HG02943 (cell line): Measurements from ENCODE around the gene IFNLR1.
A peak's percentile ranks its signal among the peaks of the same experiment; 100 is the strongest.

Experiments used
- ATAC-seq: cut with Tn5 transposase; IDR thresholded peaks from one replicate; pipeline ENCODE4 v1.9.1; 2021; ENCODE audit warnings: mild to moderate bottlenecking, low read depth, moderate library complexity; ENCODE audit not compliant: unreplicated experiment

IFNLR1 gene

DNA sequence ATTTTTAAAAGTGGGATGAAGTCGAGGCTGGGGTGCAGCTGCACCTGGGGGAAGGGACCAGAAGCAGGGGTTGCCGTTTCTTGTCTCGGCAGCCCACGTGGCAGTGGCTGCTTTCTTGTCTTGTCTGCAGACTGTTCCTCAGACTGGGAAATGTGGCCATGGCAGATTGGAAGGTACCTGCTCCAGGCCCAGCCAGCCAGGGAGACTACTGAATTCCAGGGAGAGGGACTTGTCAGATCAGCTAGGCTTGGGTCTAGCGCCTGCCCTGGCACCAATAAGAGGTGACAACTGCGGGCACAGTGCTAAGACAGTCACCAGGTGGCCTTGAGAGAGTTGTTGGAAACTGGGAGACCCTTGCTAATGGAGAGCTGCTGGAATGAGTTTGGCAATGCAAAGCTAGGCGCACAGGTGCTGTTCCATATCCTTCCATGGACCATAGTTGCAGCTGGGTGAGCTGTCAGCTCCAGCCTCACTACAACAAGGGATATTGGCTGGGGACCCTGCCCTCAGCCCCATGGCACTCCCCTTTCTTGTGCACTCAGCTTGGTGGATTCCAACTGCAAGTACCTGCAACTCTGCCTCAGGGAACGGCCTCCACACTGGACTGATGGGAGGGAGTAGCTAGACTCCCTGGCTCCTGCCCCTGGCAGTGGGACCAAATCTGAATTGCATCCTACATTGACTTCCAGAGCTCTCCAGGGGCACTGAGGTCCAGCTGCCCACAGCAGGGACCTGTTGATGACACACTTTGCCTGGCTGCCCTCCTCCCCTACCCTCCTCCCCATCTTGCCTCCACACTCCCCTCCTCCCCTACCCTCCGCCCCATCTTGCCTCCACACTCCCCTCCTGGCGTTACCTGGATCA lies 34.2 kb downstream of the IFNLR1 start:
- ATAC-seq, result no peak

DNA sequence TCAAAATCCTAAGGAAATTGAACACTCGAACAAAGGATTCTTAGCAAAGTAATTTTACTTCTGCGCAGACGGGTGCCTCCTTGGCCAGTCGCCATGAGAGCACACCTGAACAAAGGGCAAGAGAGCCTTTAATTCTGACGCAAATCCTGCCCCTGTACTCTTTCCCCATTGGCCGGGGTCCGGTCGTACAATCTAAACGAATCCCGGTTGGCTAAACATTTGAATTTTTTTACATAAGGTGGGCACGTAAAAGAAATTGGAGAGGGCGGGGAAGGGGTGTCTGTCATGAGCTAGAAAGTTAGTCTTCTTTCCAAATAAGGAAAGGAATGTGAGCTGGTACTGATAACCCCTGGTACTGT lies 35.9 kb downstream of the IFNLR1 start:
- ATAC-seq, result no peak

DNA sequence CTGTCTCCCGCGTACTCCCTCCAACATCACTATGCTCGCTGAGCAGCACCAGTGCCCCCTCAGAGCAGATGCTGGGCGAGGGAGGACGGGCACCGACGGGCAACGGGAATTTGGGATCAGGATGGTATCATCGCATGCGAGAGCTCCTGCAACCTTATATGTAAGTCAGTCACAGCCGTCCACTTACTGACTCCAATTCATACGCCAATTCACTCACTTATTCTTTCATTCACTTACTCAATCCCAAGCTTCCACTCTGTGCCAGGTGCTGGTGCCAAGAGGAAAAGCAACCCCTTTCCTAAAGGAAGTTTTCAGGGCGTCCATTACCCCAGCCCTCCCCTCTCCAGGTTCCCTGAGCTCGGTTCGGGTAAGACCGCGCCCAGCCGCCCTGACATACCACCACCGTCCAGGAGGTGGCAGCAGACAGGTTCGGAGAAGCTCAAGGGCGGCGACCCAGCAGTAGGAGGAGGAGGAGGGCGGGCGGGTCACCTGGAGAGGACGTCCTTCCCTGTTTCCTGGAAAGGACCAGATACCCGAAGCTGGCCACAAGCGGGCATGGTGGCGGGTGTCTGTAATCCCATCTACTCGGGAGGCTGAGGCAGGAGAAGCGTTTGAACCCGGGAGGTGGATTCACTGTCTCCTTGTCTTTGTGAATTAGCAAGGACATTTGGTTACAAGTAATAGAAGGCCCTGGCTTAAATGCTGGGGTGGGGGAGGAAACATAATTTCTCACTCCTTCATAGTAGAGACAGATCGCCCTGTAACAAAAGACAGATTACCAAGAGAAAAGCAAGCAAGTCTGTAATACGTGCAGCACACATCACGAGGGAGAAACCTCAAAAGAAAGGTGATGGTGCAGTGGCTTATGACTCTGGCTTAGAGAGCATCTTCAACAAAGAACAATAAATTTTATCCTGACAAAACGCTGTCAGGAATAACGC lies 36.6 kb downstream of the IFNLR1 start:
- peak; percentile 88 for ATAC-seq

DNA sequence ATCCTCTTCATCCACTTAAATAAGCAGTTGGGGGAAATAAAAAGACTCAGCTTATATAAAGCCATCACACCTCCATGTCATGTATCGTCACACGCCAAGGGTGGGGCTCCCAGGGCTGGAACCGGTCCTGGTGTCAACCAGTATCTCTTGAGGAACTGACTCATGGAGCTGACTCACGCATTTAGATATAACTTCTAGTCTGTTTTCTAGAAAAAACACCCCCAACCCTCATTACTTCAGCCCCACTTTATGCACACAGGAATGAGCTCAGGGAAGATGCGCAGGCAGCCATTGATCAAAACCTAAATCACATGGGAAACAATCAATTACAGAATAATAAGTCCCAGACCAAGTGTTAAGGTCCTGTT lies 37.2 kb downstream of the IFNLR1 start:
- ATAC-seq, result no peak

DNA sequence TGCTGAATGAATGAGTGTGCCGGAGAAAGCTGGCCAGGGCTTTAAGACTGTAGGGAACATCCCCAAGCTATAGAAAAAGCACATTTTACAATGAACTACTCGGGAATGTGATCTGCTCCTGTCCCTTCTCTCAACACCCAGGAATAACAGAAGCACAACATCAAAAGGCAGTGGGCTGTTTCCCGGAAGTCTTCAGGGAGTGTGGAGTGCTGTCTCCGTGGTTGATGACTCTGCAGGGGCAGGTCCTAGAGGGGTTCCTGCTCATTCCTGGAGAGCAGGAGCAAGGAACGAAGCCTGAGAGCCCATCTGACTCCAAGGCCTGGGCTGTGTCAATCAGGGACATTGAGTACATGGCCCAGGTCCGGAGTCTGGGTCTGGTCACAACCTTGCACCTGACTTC lies 39.3 kb downstream of the IFNLR1 start:
- no peak for ATAC-seq

DNA sequence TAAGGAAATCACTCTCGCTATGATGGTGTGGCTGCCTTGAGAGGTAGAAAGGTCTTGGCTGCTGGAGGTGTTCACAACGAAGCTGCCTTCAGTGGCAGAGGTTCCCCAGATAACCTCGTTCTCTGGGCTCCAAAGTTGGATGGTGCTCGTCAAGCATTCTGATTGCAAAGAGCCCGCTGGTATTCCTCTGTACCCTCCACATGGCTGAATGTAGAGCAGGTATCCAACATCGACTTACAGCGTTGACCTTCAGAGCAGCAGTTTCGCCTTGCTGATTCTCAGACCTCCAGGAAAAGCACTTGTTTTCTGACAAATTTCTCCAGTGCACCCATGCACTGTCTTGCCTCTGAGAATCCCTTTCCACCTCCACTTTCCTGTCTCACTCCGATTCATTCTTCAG lies 39.9 kb downstream of the IFNLR1 start:
- ATAC-seq, result no peak

DNA sequence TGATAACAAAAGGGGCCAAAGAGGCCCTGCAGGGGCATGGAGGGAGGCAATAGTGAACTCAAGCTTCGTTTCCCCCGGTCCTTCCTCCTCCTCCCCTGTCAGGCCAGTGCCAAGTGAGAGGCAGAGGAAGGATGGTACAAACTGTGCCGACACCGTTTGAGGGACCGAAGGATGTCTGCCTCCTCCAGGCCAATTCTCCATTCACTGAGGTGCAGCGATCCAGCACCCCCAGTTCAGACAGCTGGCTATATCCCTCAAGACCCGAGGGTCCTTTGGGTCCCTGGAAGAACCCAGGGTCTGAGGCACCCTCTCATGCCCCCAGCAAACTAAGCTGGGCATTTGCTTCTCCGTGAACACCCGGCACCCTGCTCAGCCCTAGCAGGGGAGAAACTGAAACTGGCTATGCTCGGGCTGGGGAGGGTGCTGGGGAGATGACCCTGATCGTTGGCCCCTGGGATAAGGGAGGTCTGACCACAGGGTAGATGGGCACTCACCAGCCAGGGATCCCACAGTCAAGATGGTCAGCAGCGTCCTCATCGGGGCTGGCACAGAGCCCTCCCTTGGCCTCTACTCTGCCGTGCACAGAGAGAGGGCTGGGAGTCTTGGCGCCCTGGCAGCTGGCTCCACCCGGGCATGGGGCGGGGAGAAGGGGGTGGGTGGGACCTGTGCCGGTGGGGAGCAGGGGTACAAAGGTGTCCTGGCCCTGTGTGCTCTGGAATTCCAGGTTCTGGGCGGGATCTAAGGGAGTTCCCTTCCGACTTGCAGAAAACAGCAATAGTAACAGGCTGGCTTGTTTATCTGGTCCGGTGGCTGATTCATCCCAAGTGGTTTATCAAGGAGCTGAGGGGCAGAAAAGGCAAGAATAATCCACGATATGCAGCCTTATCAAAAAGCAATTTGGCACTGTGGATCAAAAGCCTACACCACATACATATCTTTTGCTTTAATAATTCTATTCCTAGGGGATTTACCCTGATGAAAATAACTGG lies 44.2 kb downstream of the IFNLR1 start, which contains the start of gene IL22RA1:
Gene IL22RA1, minus strand, starts transcription at position 595 of the 989 bp plus-strand sequence. Its CDS starts 58 bp downstream, at position 537.
- no peak for ATAC-seq

DNA sequence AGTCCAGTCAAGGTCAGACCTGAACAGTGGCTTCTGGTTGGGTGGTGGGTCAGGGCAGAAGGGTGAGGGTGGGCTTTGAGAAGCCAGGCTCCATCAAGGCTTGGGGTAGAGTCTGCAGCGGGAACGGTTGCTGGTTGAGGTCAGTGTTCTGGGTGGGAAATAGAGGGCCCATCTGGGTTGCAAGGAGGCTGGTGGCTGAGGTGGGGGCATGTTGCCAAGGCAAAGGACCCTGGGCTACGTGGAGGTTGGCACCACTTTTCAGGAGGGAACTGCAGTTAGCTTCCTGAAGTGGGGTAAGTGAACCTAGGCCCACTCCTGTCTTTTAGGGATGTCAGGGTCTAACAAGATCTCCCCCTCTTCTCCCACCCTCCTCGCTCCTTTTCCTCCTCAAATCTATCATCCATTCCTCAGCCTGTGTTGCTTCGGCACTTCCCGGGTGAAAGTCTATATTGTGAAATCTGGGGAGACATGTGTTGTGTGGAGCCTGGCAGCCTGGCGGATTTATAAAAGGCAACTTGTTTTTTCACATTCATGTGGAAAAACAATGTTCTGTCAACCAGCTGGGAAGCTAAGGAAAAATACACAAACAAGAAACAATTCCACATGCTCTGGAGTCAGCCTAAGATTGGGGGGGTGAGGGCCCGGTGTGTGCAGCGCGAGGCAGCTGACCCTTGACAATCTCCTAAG lies 45.6 kb downstream of the IFNLR1 start:
- ATAC-seq, result no peak

DNA sequence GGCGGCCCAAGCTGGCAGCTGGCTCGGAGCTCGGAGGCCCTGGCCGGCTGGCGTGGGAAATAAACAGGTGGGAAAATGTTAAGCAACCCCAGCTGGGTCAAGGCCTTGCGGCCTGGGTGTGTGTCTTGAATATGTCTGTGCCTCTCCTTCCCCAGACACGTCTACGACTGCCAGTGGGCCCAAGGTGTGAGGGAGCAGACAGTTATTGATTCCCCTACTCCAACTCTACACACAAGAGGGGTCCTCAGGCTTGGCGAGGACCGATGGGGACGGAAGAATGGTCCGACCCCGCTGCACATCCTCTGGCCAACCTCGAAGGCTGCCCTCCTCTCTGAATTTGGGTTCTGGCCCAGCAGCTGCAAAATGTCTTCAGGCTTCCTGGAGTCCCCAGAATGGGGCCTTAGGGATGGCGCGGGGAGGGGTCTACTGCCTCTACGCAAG lies 46.3 kb downstream of the IFNLR1 start:
- no peak for ATAC-seq

DNA sequence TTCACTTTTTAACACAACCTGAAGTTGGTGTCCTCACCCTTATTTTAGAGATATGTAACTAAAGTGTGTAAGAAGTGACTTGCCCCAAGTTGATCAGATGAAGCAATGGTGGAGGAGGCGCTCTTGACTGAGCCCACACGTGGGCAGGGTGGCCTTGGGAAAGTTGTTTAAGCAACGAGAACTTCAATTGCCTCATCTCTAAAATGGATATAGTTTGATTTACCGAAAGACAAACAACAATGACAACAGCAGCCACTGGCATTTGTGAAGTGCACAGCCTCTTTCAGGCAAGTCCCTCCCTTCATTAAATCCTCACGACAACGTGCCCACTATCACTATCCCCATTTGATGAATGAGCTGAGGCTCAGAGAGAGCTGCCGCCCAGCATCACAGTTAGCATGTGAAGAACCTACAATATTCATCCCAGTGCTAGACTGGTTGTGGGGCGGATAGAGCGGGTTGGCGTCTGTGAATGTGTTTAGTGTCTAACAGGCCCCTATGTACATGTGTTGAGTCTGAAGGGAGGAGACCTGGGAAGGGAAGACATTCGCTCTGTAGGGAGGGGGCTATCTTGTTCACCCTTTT lies 47.2 kb downstream of the IFNLR1 start:
- ATAC-seq, result no peak

DNA sequence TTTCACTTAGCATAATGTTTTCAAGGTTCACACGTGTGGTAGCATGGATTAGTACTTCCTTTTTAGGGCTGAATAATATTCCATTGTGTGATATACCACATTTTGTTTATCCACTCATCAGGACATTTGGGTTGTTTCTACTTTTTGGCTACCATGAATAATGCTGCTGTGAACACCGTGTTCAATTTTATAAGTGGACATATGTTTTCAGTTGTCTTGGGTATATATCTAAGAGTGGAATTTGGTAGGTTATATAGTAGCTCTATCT lies 47.9 kb downstream of the IFNLR1 start:
- no peak for ATAC-seq

DNA sequence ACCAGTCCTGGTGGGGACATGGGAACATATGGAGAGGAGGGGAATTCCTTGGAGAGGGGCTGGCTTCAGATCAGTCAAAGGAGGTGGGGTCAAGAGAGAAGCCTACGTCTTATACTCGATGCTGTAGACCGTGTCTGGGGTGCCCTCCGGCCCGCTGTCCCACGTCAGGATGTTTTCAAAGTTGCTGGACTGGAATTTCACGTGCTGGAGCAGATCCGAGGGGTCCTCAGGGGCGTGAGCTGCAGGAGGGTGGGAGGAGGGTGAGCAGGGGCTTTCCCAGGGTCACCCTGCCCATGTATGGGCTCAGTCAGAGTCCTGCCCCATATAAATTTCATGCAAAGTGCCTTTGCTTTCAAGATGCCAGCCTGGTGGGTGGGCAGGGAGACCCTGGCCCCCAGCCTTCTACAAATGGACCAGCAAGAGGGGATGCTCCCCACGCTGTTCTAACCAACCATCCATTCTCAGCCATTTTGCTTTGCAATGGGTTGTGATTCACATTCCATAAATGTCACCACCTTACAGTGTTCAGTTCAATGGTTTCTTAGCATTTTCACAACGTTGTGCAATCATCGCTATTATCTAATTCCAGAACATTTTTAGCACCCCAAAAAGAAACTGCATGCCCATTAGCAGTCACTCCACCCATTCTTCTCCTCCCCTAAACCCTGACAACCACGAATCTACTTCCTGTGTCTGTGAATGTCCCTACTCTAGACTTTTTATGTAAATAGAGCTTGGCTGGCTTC lies 48.4 kb downstream of the IFNLR1 start:
- no peak for ATAC-seq

DNA sequence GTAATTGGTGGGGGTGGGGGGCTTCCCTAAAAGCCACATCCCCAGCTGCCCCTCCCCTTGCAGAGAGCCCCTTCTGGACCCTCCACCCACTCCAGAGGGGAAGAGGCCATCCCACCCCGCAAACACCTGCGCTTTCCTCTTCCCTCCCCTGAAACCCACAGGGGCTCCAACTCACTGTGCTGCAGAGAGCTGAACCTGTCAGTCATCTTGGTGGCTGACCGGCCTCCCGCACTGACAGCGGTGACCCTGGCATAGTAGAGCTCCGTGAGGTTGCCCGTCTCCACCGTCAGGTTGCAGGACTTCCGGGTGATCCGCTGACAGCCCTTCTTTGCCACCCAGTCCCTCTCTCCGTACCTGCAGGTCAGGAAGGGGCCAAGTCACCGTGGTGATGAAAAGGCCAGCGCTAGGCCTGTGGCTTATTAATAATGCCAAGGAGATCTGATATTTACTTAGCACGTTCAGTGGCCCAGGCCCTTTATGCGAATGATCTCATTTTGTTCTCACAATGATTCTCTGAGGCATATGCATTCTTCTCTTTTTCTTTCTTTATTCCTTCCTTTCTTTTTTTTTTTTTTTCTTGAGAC lies 50.0 kb downstream of the IFNLR1 start:
- no peak for ATAC-seq

DNA sequence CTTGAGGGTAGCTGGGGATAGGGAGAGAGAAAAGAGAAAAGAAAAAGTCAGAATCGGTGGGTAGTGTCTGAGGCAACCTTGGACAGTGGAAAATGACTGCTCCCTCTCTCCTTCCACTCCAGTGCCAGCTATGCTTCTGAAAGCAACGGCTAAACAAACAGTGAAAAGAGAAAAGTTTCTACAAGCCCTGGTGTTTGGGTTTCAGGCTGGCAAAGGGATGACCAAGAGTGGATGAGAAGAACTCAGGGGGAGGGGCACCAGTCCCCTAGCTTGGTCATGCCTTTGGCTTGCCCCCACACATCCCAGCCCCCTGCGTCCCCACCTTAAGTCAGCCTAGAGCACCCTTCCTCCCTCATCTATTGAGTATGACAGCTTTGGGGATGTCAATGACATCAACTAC lies 52.7 kb downstream of the IFNLR1 start:
- no peak for ATAC-seq

DNA sequence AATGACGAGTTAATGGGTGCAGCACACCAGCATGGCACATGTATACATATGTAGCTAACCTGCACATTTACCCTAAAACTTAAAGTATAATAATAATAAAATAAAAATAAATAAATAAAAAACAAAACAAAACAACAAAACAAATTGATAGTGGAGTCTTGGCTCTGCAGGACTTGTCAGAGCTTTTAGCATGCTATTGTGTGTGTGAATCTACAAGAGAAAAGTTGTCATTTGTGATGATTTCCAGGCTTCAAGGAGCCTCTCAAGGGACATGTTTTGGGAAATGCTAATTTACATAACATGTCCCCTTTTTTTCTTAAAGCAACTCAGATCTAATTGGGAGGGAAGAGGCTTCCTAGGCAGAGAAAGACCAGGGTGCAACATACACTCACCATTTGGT lies 53.3 kb downstream of the IFNLR1 start:
- no peak for ATAC-seq

DNA sequence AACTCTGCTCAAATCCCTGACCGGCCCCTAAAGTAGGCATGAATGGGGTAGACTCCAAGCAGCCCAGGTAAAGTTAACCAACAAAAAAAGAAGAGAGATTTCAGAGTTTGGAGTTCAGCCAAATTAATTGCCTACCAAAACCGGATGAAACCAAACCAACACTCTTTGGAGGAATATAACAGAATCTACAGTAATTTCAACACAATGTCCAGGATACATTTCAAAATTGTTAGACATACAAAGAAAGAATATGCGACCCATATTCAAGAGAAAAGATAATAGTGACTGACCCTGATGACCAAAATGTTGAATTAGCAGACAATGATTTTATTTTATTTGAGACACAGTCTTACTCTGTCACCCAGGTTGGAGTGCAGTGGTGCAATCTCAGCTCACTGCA lies 56.7 kb downstream of the IFNLR1 start:
- no peak for ATAC-seq

DNA sequence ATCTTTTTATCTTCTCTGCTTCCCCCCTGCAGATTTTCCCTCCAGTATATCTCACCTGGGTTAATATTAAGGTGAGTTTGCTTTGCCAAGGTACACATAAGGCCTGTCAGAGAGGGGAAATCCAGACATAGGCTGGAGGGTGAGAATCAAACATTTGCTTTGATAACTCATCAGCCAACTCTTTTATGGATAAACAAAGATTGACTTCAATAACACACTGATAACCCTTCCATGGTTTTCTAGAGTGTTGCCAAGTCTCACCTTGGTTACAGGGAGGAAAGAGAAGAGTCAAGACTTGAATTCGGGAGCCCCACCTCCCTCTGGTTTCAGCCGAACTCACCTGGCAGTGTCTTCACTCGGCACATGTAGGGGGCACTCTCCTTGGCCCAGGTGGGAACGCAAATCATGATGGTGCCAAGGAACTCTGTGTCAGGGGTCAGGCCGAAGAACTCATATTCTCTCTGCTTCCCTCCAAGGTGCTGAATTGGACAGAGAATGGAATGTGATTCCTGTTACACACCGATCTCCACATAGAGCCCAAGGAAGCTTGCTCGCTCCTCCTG lies 59.2 kb downstream of the IFNLR1 start:
- no peak for ATAC-seq

DNA sequence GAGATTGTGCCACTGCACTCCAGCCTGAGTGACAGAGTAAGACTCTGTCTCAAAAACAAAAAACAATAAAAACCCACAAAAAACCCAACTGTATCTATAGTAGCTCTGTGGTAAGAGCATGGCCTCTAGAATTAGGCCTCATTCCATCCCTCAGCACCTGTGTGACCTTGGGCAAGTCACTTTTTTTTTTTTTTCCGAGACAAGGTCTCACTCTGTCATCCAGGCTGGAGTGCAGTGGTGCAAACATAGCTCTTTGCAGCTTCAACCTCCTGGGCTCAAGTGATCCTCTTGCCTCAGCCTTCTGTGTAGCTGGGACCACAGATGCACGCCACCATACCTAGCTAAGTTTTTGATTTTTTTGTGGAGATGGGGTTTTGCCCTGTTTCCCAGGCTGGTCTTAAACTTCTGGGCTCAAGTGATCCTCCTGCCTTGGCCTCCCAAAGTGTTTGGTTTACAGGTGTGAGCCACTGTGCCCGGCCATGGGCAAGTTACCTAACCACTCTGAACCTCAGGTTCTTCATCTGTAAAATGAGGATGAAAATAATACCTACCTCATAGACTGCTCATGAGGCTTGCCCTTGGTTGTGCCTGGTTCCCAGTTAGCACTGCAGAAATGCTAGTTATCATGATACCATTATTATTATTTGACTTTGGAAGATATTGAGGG lies 59.8 kb downstream of the IFNLR1 start:
- ATAC-seq, result no peak
